OCI-LY7 (cell line): ENCODE measurements around the gene NDRG2. TPM values are rescaled to one million over a fixed set of nuclear protein-coding genes. Genes with fewer than 3 reads are reported as not detected.

Source experiments
- microRNA-seq: library from miRNA; unstranded; fragments of <30 nt; microRNA quantifications from one replicate; pipeline ENCODE4 v1.2.0, GENCODE V29; 2022; ENCODE audit warnings: borderline replicate concordance
- total RNA-seq, 2 experiments: library from RNA; depleted of rRNA in 1 of 2; stranded (reverse); fragments of >200 nt in 1 of 2; shearing (Covaris generic) in 1 of 2; gene quantifications; 2 replicates each; pipeline ENCODE4 v1.2.3, GENCODE V29; 2014 to 2022

The NDRG2 gene
- total RNA-seq, 2 experiments from 2014 or later = not detected

Small RNA genes within 50 kb of the gene (microRNA-seq; reads per million reads assigned to microRNA genes)
- not detected for gene MIR6717

Other genes with a start within 250 kb of the NDRG2 start
- 0.33 and 2.9 TPM in 2 replicates for gene RNASE6, start 243.8 kb downstream of the NDRG2 start, total RNA-seq (2014; rRNA removed; shearing (Covaris generic))
- gene RNASE6, start 243.8 kb downstream of the NDRG2 start, total RNA-seq (2022) = 1.2 and 1.7 TPM in 2 replicates
- not detected in 2 replicates for gene RNASE1, start 222.2 kb downstream of the NDRG2 start, total RNA-seq (2014; rRNA removed; shearing (Covaris generic))
- gene RNASE1, start 222.2 kb downstream of the NDRG2 start, total RNA-seq (2022) = not detected in 2 replicates
- not detected in 2 replicates for gene RNASE3, start 133.7 kb downstream of the NDRG2 start, total RNA-seq (2014; rRNA removed; shearing (Covaris generic))
- not detected in 2 replicates for gene RNASE3, start 133.7 kb downstream of the NDRG2 start, total RNA-seq (2022)
- gene RNASE2, start 69.6 kb downstream of the NDRG2 start, total RNA-seq (2014; rRNA removed; shearing (Covaris generic)) = not detected in 2 replicates
- not detected in 2 replicates for gene RNASE2, start 69.6 kb downstream of the NDRG2 start, total RNA-seq (2022)
- gene METTL17, start 35.1 kb downstream of the NDRG2 start, total RNA-seq (2014; rRNA removed; shearing (Covaris generic)) = 103 and 117 TPM in 2 replicates
- 92.0 and 105 TPM in 2 replicates for gene METTL17, start 35.1 kb downstream of the NDRG2 start, total RNA-seq (2022)
- 0.28 and 1.2 TPM in 2 replicates for gene SLC39A2, start 25.8 kb downstream of the NDRG2 start, total RNA-seq (2014; rRNA removed; shearing (Covaris generic))
- 0.23 TPM in 1 of 2 replicates, not detected in the other for gene SLC39A2, start 25.8 kb downstream of the NDRG2 start, total RNA-seq (2022)
- gene TPPP2, start 5.2 kb upstream of the NDRG2 start, total RNA-seq (2014; rRNA removed; shearing (Covaris generic)) = not detected in 2 replicates
- not detected in 2 replicates for gene TPPP2, start 5.2 kb upstream of the NDRG2 start, total RNA-seq (2022)
- not detected in 2 replicates for gene RNASE13, start 9.7 kb upstream of the NDRG2 start, total RNA-seq (2014; rRNA removed; shearing (Covaris generic))
- gene RNASE13, start 9.7 kb upstream of the NDRG2 start, total RNA-seq (2022) = not detected in 2 replicates
- not detected in 2 replicates for gene RNASE7, start 17.3 kb upstream of the NDRG2 start, total RNA-seq (2014; rRNA removed; shearing (Covaris generic))
- not detected in 2 replicates for gene RNASE7, start 17.3 kb upstream of the NDRG2 start, total RNA-seq (2022)
- gene RNASE8, start 32.8 kb upstream of the NDRG2 start, total RNA-seq (2014; rRNA removed; shearing (Covaris generic)) = not detected in 2 replicates
- gene RNASE8, start 32.8 kb upstream of the NDRG2 start, total RNA-seq (2022) = not detected in 2 replicates
- 1.3 and 4.3 TPM in 2 replicates for gene ARHGEF40, start 45.2 kb upstream of the NDRG2 start, total RNA-seq (2014; rRNA removed; shearing (Covaris generic))
- 2.0 TPM in 2 replicates for gene ARHGEF40, start 45.2 kb upstream of the NDRG2 start, total RNA-seq (2022)
- gene ZNF219, start 73.6 kb upstream of the NDRG2 start, total RNA-seq (2014; rRNA removed; shearing (Covaris generic)) = 5.2 and 9.8 TPM in 2 replicates
- gene ZNF219, start 73.6 kb upstream of the NDRG2 start, total RNA-seq (2022) = 13.2 and 15.5 TPM in 2 replicates
- gene TMEM253, start 76.0 kb upstream of the NDRG2 start, total RNA-seq (2014; rRNA removed; shearing (Covaris generic)) = 1.2 TPM in 1 of 2 replicates, not detected in the other
- 0.88 and 0.89 TPM in 2 replicates for gene TMEM253, start 76.0 kb upstream of the NDRG2 start, total RNA-seq (2022)
- not detected in 2 replicates for gene OR5AU1, start 131.0 kb upstream of the NDRG2 start, total RNA-seq (2014; rRNA removed; shearing (Covaris generic))
- not detected in 2 replicates for gene OR5AU1, start 131.0 kb upstream of the NDRG2 start, total RNA-seq (2022)
- gene HNRNPC, start 244.4 kb upstream of the NDRG2 start, total RNA-seq (2014; rRNA removed; shearing (Covaris generic)) = 887 and 1,000 TPM in 2 replicates
- gene HNRNPC, start 244.4 kb upstream of the NDRG2 start, total RNA-seq (2022) = 897 and 969 TPM in 2 replicates